OCI-LY1 (cell line): ENCODE data around the gene PYROXD2.

ENCODE experiments used
- CTCF ChIP-seq: fragments of 200-600 bp; sonication (generic), shearing (Covaris generic); IDR thresholded peaks from 2 replicates; pipeline ENCODE4 v1.5.1; 2017; ENCODE audit warnings: mild to moderate bottlenecking, antibody characterized with exemption, low read length, moderate library complexity, mixed read lengths
- EZH2 ChIP-seq: fragments of 200-600 bp; sonication (generic), shearing (Covaris generic); IDR thresholded peaks from 2 replicates; pipeline ENCODE4 v1.8.0; 2017; ENCODE audit warnings: borderline replicate concordance, mixed run types, mild to moderate bottlenecking, antibody characterized with exemption, low read length, moderate library complexity, mixed read lengths

- TF ChIP-seq CTCF = no peak
- no peak for TF ChIP-seq EZH2
Measured at GRCh38 chr10:98377536-98377935, 37.4 kb downstream of the PYROXD2 start.
